ENCODE results near the gene LRP1-AS.
A peak's percentile ranks its signal among the peaks of the same experiment; 100 is the strongest.
"Not testable (repeated sequence)": the region's sequence is repeated elsewhere in the genome, so short reads cannot be mapped to it uniquely, and the experiment has no call there.

LRP1-AS gene

DNA sequence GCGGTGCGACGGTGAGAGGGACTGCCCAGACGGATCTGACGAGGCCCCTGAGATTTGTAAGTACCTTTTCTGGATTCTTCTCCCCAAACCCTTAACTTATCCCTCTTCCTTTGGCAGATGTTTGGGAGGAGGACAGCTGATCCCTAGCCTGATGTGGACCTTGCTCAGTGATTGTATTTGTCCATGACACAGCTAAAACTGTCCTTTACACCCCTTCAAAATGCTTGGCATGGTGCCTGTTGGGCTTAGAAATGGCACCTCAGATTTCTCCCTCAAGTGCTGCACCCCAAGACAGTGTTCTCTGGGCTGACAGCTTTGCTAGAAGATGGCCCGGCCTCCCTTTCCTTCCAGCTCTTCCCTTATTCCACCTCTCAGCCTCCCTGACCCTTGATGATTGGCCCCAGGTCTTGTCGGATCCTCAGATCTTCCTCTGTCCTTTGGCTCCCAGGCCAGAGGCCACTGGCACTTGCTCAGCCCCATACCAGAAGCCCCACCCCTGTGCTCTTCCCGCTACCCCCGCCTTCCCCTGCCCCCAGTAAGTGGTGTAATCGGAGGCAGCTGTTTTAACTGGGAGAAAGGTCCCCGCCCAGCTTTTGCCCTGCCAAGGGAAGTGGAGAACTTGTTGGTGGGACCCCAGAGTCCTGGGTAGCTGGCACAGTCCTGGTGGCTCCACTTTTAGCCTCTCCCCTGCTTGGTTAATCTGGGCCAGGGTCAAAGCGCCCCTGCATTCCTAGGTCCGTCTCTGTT is 8.7 kb downstream of the LRP1-AS start:
- no peak for DNase-seq

- no peak for DNase-seq
Measured at GRCh38 chr12:57135527-57136326, 11.7 kb downstream of the LRP1-AS start.

- DNase-seq, result no peak
Measured at GRCh38 chr12:57134949-57135348, 12.5 kb downstream of the LRP1-AS start.

DNA sequence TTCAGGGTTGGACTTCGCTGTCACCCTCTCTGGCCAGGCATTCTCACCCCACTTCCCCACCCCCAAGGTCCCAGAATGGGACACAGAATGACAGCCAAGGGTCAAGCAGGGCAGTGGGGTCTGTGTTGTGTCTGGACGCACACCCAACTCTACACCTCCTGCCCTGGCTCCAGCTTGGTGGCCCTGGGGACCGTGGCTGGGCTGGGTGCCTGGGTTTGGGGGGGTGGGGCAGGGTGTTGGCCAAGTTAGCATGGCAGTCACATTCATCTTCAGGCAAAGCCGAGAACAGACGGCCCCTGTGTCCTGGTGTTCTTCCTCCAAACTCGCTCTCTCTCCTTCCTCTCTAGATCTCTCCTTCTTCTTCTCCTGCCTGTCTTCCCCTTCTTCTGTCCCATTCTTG is 13.5 kb downstream of the LRP1-AS start:
- DNase-seq, result no peak

- DNase-seq, result no peak
Measured at GRCh38 chr12:57133013-57133569, 14.3 kb downstream of the LRP1-AS start.

DNA sequence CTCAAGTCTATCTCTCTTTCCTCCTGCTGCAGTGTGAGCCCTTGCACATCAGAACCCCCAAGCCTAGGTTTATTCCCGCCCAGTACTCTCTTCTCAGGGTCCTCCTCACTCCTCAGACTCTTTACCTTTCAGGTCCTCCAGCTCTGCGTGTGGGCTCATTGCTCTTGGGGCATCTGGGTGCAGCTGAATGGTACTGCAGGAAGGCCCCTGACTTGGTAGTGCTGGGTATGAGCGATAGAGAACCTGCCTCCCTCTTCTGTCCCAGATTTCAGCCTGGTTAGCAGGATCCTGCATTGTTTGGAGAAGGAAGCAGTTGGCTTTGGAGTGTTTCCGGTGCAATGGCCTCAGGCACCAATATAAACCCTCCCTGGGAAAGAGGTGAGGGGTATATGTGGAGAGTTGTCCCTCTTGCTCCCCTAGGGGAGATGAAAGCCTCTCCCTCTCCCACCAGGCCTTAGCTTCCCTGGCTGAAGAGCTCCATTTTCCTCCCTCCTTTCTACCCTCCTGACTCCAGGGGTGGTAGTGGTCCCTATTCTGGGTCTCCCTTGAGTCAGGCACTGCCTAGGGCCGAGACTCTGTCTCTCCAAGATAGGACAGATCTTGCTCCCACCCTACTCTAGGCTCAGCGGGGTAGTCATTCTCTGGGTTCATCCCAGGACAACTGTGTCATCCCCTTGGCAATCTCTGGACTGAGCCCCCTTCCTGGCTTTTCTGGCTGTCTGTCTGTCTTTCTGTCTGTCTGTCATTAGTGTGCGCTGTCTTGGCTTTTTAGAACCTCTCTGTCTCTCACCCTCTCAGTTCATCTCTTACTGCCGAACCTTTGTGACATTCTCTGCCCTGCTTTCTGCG is 15.3 kb downstream of the LRP1-AS start:
- DNase-seq, result no peak

DNA sequence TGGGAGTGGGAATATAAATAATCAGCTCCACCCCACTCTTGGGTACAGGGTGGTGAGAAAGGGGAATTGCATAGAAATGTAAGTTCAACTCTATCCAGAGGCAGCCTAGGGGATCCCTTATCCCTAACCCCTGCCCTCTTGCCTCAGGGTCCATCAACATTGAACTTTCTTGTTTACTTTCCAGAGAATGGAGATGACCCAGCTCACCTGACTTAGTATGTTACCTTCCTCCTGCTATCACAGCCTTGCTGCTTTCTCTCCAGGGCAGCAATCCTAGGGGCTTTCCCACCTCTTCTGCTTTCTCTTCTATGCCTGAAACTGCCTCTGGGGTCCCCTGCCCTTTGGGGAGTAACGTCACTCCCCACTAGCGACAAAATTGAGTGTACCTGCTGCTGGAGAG is 16.5 kb downstream of the LRP1-AS start:
- DNase-seq, result no peak

DNA sequence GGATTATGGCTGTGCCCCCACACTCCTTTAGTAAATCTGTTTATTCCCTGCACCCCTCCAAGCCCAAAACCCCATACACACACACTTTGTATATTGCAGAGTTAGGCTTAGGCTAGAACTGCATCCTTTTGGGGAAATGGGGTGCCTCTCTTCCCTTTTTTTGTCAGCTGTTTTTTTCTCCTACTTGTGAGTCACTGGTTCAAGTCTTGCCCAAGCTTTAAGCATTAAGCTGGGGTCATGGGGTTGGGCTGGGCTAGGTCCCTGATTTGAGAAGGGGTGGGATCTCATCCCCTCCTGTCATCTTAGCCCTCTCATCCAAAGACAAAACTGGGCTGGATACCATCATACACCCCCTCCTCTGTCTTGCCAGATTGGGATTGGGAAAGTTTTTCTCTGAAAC is 17.5 kb downstream of the LRP1-AS start:
- no peak for DNase-seq

- DNase-seq, result no peak
Measured at GRCh38 chr12:57129321-57129842, 18.0 kb downstream of the LRP1-AS start.

GRCh38 chr12:57128519-57129247 is 18.7 kb downstream of the LRP1-AS start:
- no peak for DNase-seq

- peak; percentile 86 for DNase-seq
Measured at GRCh38 chr12:57127726-57128518, 19.5 kb downstream of the LRP1-AS start, which contains the start of gene LRP1. Gene LRP1 (plus strand): TSS chr12:57128483. CDS start chr12:57128965, 482 bp downstream.

- DNase-seq, result no peak
Measured at GRCh38 chr12:57127101-57127725, 20.2 kb downstream of the LRP1-AS start.

- peak; percentile 27 for DNase-seq
Measured at GRCh38 chr12:57126561-57126960, 20.9 kb downstream of the LRP1-AS start.

- no peak for DNase-seq
Measured at GRCh38 chr12:57126061-57126460, 21.4 kb downstream of the LRP1-AS start.

GRCh38 chr12:57124261-57124877 is 23.1 kb downstream of the LRP1-AS start:
- DNase-seq, result peak; percentile 31

DNA sequence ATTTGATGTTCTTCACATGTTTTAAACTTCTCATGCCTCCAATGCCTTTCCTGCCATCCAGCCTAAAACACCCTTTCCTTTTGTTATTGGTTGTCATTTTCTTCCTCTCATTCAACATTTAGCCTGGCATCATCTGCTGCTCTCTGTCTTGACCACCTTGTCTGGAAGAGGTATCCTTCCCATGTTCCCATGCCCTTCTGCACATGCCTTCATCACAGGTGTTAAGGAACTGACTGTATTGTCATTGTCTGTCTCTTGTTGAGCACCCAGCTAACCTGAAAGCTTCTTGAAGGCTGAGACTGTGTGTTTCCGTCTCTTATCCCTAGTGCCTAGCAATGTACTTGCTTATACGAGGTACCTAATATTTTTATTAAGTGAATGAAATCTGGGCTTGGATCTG is 23.6 kb downstream of the LRP1-AS start:
- DNase-seq, result no peak

- not testable (repeated sequence) for DNase-seq
Measured at GRCh38 chr12:57120718-57121117, 26.7 kb downstream of the LRP1-AS start.

DNA sequence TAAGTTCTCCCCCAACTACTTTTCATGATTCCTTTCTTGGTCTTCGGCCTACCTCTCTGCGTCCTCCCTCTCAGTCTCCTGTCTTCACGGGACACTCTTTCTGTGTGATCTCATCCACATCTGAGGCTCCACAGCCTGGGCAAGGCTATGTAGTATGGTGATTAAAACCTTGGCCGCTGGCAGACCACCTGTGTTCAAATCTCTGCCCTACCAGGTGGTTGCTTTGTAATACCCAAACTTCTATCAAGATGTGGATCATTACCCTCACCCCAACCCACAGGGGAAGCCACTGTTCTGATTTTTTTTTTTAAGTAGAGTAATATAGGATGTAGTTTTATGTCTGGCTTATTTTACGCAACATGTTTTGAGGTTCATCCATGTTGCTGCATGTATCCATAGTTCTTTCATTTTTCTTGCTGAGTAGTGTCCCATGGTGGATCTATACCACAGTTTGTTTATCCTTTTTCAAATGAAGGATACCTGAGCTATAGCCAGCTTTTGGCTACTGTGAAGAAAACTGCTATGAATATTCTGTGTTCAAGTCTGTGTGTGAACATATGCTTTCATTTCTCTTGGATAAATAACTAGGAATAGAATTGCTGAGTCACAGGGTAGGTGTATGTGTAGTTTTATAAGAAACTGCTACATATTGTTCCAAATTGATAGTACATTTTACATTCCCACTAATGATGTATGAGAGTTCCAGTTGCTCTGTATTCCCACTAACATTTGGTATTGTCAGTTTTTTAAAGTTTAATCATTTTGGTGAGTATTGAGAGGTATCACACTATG is 27.9 kb downstream of the LRP1-AS start:
- no peak for DNase-seq

DNA sequence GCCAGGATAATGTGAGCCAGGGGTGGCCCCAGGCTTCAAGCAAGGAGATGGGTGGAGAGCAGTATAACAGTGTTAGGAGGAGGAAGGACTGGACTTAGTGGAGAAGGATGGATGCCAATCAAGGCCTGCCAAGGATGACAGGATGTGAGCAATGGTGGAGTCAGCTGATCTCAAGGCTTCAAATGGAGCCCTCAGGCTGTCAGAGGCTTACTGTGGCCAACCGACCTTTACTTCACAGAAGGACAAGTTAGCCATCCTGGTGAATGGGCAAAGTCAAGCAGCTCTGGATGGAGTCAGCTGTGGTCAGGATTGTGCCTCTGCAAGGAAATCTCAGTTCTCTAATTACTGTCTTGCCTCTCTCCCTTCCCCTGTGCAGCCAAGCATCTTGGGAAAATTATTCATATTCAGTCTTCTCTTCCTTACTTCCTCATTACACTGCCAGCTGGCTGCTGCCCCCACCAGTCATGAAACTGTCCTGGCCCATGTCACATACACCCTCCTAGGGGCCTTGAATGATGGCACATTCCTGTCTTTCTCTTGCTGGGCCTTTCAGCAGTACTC is 28.6 kb downstream of the LRP1-AS start:
- no peak for DNase-seq

All from NCI-H2171 (cell line).